ENCODE measurements around the gene GNMT.

The GNMT gene

DNA sequence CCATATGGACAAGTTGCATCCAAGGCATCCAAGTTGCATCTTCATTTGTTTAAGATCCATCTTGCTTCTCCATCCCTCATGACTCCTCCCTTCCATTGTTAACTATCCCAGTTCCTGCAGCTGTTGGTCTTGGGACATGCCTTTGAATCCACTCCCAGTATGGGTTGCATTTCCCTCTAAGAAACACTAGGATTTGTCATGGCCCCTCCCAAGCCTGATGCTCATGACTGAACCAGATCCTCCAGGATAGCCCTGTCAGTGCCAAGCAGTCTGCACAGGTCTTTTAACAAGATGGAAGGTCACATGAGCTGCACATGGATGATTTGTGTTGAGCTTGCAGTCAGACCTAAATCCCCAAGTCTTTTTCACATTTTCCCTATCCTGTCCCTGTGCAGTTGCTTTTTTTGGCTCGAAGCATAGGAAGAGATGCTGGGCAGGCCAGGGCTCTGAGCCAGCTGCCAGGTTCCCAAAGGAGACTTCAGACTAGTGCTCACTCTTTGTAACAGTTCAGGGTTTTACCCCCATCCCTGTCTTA, 28.0 kb downstream of the GNMT start:
- TF ChIP-seq, protein P1, sequence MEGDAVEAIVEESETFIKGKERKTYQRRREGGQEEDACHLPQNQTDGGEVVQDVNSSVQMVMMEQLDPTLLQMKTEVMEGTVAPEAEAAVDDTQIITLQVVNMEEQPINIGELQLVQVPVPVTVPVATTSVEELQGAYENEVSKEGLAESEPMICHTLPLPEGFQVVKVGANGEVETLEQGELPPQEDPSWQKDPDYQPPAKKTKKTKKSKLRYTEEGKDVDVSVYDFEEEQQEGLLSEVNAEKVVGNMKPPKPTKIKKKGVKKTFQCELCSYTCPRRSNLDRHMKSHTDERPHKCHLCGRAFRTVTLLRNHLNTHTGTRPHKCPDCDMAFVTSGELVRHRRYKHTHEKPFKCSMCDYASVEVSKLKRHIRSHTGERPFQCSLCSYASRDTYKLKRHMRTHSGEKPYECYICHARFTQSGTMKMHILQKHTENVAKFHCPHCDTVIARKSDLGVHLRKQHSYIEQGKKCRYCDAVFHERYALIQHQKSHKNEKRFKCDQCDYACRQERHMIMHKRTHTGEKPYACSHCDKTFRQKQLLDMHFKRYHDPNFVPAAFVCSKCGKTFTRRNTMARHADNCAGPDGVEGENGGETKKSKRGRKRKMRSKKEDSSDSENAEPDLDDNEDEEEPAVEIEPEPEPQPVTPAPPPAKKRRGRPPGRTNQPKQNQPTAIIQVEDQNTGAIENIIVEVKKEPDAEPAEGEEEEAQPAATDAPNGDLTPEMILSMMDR (IDR thresholded peaks at IDR 0.05; ENCODE audit: low read depth, low read length, poor library complexity, severe bottlenecking): no peak
- TF ChIP-seq EZH2phosphoT487 (IDR thresholded peaks at IDR 0.05; ENCODE audit: borderline replicate concordance, low read length): no peak
- no peak overlapping the region for H3K4me2 ChIP-seq (ENCODE audit: low read length)
- H3K79me2 ChIP-seq (ENCODE audit: control insufficient read depth, low read length): peaks cover 29% of the 10 kb centered on the region

DNA sequence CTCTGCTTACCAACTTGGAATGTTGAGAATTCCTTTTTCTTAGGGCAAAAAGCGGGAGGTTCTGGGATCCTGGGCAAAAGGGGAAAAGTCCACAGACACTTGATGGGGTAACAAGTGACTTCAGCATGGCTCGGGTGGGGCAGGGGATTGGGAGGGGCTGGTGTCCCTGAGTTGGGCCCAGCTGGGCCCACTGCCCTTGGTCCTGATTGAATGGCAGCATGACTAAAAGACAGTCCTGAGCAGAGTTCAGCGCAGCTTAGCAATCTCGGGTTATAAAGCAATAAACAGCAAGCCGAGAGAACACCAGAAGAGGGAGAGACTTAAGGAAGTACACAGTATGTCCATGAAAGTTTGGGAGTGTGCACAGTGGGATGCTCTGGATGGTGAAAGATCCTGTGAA, 29.4 kb downstream of the GNMT start:
- H4K20me1 ChIP-seq (ENCODE audit: control insufficient read depth, insufficient read depth, low read depth, low read length): no peaks in the 10 kb centered on the region
- TF ChIP-seq EZH2phosphoT487 (IDR thresholded peaks at IDR 0.05; ENCODE audit: borderline replicate concordance, low read length): no peak
- TF ChIP-seq, protein P1 (IDR thresholded peaks at IDR 0.05; ENCODE audit: low read depth, low read length, poor library complexity, severe bottlenecking): no peak
- H3K9me2 ChIP-seq (replicated peaks; ENCODE audit: control insufficient read depth, low read length): no peaks in the 10 kb centered on the region
- no peak overlapping the region for H3K4me3 ChIP-seq (ENCODE audit: low read length)
- peaks cover 11% of the 10 kb centered on the region for H3K4me1 ChIP-seq (ENCODE audit: control insufficient read depth, low read length)
- no peaks in the 10 kb centered on the region for H3K9me3 ChIP-seq (ENCODE audit: control insufficient read depth, insufficient read depth, low read length)
- H3K79me2 ChIP-seq (ENCODE audit: control insufficient read depth, low read length): peaks cover 24% of the 10 kb centered on the region
- no peak overlapping the region for H3K27ac ChIP-seq (ENCODE audit: low read depth, low read length)
- H3K4me2 ChIP-seq (ENCODE audit: low read length): no peak overlapping the region
- H3F3A ChIP-seq (ENCODE audit: control insufficient read depth, insufficient read depth): no peaks in the 10 kb centered on the region
- peaks cover 23% of the 10 kb centered on the region for H3K36me3 ChIP-seq (ENCODE audit: control insufficient read depth, low read length)
- H3K27me3 ChIP-seq (ENCODE audit: control insufficient read depth, low read length): no peaks in the 10 kb centered on the region

More for the DNA sequence above, 28.0 kb downstream of the GNMT start:
- Histone ChIP-seq H3K9me3 (ENCODE audit: control insufficient read depth, insufficient read depth, low read length) (no peaks in the 10 kb centered on the region), H4K20me1 (ENCODE audit: control insufficient read depth, insufficient read depth, low read depth, low read length) (no peaks in the 10 kb centered on the region), H3F3A (ENCODE audit: control insufficient read depth, insufficient read depth) (no peaks in the 10 kb centered on the region), H3K4me3 (ENCODE audit: low read length) (no peak overlapping the region), H3K9me2 (replicated peaks; ENCODE audit: control insufficient read depth, low read length) (no peaks in the 10 kb centered on the region), H3K27me3 (ENCODE audit: control insufficient read depth, low read length) (no peaks in the 10 kb centered on the region), H3K27ac (ENCODE audit: low read depth, low read length) (no peak overlapping the region), H3K36me3 (ENCODE audit: control insufficient read depth, low read length) (peaks cover 23% of the 10 kb centered on the region), H3K4me1 (ENCODE audit: control insufficient read depth, low read length) (peaks cover 16% of the 10 kb centered on the region)

DNA sequence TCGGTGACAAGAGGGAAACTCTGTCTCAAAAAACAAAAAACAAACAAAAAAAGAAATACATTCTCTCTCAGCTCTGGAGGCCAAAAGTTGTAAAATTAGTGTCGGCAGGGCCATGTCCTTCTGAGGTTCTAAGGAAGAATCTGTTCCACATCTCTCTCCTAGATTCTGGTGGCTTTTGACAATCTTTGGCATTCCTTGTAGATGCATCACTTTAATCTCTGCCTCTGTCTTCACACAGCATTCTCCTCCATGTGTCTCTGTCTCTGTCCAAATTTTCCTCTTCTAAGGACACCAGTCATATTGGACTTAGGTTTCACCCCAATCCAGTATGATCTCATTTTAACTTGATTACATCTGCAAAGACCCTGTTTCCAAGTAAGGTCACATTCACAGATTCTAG, 32.9 kb downstream of the GNMT start:
- H3K4me2 ChIP-seq (ENCODE audit: low read length): no peak overlapping the region
- no peak overlapping the region for H3K4me3 ChIP-seq (ENCODE audit: low read length)
- TF ChIP-seq, protein P1 (IDR thresholded peaks at IDR 0.05; ENCODE audit: low read depth, low read length, poor library complexity, severe bottlenecking): no peak
- no peak for TF ChIP-seq EZH2phosphoT487 (IDR thresholded peaks at IDR 0.05; ENCODE audit: borderline replicate concordance, low read length)
- no peaks in the 10 kb centered on the region for H4K20me1 ChIP-seq (ENCODE audit: control insufficient read depth, insufficient read depth, low read depth, low read length)
- no peak overlapping the region for H3K27ac ChIP-seq (ENCODE audit: low read depth, low read length)
- H3F3A ChIP-seq (ENCODE audit: control insufficient read depth, insufficient read depth): peaks cover 5% of the 10 kb centered on the region; the same call in 1 of the 2 replicates
- no peaks in the 10 kb centered on the region for H3K9me2 ChIP-seq (replicated peaks; ENCODE audit: control insufficient read depth, low read length)
- H3K79me2 ChIP-seq (ENCODE audit: control insufficient read depth, low read length): no peaks in the 10 kb centered on the region
- no peaks in the 10 kb centered on the region for H3K9me3 ChIP-seq (ENCODE audit: control insufficient read depth, insufficient read depth, low read length)
- H3K4me1 ChIP-seq (ENCODE audit: control insufficient read depth, low read length): peaks cover 3% of the 10 kb centered on the region; the same call in 1 of the 2 replicates
- H3K36me3 ChIP-seq (ENCODE audit: control insufficient read depth, low read length): peaks cover 23% of the 10 kb centered on the region
- H3K27me3 ChIP-seq (ENCODE audit: control insufficient read depth, low read length): no peaks in the 10 kb centered on the region
